H1 (cell line): ENCODE measurements around the gene IP6K1. TPM values are rescaled to one million over a fixed set of nuclear protein-coding genes. Genes with fewer than 3 reads are reported as not detected.

Experiments
- BRCA1 ChIP-seq: IDR thresholded peaks from 2 replicates; pipeline ENCODE4 v1.6.1; 2012; ENCODE audit warnings: low read depth, low read length, improper control_type of control experiment
- GTF2F1 ChIP-seq: IDR thresholded peaks from 2 replicates; pipeline ENCODE4 v1.6.1; 2012; ENCODE audit warnings: low read depth, low read length, improper control_type of control experiment, borderline replicate concordance
- JUND ChIP-seq: IDR thresholded peaks from 2 replicates; pipeline ENCODE4 v1.6.1; 2011; ENCODE audit warnings: mild to moderate bottlenecking, improper control_type of control experiment, low read length
- KDM4A ChIP-seq: IDR thresholded peaks from one replicate; pipeline ENCODE4 v1.7.1; 2012; ENCODE audit warnings: low read depth, mild to moderate bottlenecking, moderate library complexity, low read length, inconsistent platforms; ENCODE audit not compliant: severe bottlenecking
- RAD21 ChIP-seq, 2 experiments: IDR thresholded peaks in 1 of 2; conservative IDR thresholded peaks in 1 of 2; 2 replicates each; pipeline ENCODE4 v1.6.1; 2011; ENCODE audit warnings: low read depth in 2 of 2, low read length in 2 of 2, improper control_type of control experiment in 1 of 2, inconsistent platforms in 1 of 2, mild to moderate bottlenecking in 1 of 2, moderate library complexity in 1 of 2
- SIX5 ChIP-seq: IDR thresholded peaks from 2 replicates; pipeline ENCODE4 v1.6.1; 2011; ENCODE audit warnings: mild to moderate bottlenecking, low read depth, low read length
- TBP ChIP-seq: IDR thresholded peaks from 2 replicates; pipeline ENCODE4 v1.6.1; 2011; ENCODE audit warnings: low read depth, low read length, improper control_type of control experiment
- YY1 ChIP-seq: IDR thresholded peaks from 2 replicates; pipeline ENCODE4 v1.6.1; 2011; ENCODE audit warnings: low read depth, mild to moderate bottlenecking, low read length
- polyA plus RNA-seq, 7 experiments: library from polyadenylated mRNA; depleted of rRNA in 3 of 7; stranded (reverse) in 5 of 7; unstranded in 2 of 7; fragments of >200 nt in 5 of 7; fragments of 200-250 nt in 2 of 7; gene quantifications; 1 replicate in 5 of 7; 2 replicates in 1 of 7; 4 replicates in 1 of 7; pipeline versions ENCODE4 v1.2.1 to v1.2.3, GENCODE V29; 2011 to 2013; ENCODE audit warnings: missing spikeins in 2 of 7, mixed read lengths in 2 of 7
- total RNA-seq: library from RNA; stranded (reverse); fragmentation: NEBNext Ultra II Directional; extraction: Animal tissue kit (Norgen Biotek cat#: 25700); gene quantifications from 2 replicates; pipeline ENCODE4 v1.2.1, GENCODE V29; 2021
- TF ChIP-seq, protein P1 (sequence below): fragments of 300-600 bp; sonication (generic); IDR thresholded peaks from 2 replicates; pipeline ENCODE4 v1.7.1; 2012; ENCODE audit warnings: low read length, moderate library complexity, mild to moderate bottlenecking, inconsistent platforms; ENCODE audit not compliant: insufficient replicate concordance
- TF ChIP-seq, protein P2 (sequence below): IDR thresholded peaks from 2 replicates; pipeline ENCODE4 v1.6.1; 2011; ENCODE audit warnings: low read depth, mild to moderate bottlenecking, low read length; ENCODE audit not compliant: insufficient read depth

Gene IP6K1
- total and polyA plus RNA-seq, 2 of the 8 experiments (the other 6 are each of a cell fraction or from before 2014, with no cell fraction given) = 31.5 to 35.2 TPM

DNA sequence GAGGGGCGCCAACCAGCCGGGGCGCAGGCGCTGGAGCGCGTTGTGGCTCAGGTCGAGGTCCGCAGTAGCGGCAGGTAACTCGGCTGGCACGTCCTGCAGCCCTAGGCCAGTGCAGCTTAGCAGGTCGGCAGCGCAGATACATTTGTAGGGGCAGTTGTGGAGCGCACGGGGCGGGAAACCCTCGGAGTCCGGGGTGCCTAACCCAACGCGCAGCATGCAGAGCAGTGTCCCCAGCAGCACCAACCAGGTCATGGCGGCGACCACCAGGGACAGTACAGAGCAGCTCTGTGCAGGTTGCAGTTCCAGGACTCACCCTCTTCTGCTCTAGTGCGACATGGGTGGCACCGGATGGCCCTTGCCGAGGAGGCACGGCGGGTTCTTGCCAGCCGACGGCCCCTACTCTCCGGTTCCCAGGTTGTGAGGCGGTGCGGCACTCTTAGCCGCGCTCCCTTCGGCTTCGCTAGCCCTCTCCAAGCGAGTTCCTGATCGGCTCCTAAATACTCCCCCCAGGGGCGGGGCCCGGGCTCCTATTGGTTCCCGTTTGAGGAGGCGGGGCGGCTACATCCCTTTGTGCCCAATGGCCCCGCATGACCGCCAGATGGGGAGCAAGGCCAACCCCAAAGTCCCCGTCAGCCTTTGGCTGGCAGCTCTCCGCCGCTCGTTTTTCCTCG lies 67.0 kb downstream of the IP6K1 start, which contains the start of gene AMIGO3 (continued):
- TF ChIP-seq SIX5 (no peak), BRCA1 (no peak), GTF2F1 (no peak), RAD21 (IDR thresholded peaks at IDR 0.05 in 1 of 2, conservative IDR thresholded peaks at IDR 0.05 in 1 of 2; ENCODE audit: low read depth in 2 of 2, low read length in 2 of 2) (peak; percentile 25 to 43; a peak in 3 of 4 replicates), YY1 (0 out of 2 replicates have a peak, but pooled peaks have one; percentile 52), KDM4A (peak; percentile 31), TBP (peak; percentile 87), JUND (no peak)
- TF ChIP-seq, protein P1, sequence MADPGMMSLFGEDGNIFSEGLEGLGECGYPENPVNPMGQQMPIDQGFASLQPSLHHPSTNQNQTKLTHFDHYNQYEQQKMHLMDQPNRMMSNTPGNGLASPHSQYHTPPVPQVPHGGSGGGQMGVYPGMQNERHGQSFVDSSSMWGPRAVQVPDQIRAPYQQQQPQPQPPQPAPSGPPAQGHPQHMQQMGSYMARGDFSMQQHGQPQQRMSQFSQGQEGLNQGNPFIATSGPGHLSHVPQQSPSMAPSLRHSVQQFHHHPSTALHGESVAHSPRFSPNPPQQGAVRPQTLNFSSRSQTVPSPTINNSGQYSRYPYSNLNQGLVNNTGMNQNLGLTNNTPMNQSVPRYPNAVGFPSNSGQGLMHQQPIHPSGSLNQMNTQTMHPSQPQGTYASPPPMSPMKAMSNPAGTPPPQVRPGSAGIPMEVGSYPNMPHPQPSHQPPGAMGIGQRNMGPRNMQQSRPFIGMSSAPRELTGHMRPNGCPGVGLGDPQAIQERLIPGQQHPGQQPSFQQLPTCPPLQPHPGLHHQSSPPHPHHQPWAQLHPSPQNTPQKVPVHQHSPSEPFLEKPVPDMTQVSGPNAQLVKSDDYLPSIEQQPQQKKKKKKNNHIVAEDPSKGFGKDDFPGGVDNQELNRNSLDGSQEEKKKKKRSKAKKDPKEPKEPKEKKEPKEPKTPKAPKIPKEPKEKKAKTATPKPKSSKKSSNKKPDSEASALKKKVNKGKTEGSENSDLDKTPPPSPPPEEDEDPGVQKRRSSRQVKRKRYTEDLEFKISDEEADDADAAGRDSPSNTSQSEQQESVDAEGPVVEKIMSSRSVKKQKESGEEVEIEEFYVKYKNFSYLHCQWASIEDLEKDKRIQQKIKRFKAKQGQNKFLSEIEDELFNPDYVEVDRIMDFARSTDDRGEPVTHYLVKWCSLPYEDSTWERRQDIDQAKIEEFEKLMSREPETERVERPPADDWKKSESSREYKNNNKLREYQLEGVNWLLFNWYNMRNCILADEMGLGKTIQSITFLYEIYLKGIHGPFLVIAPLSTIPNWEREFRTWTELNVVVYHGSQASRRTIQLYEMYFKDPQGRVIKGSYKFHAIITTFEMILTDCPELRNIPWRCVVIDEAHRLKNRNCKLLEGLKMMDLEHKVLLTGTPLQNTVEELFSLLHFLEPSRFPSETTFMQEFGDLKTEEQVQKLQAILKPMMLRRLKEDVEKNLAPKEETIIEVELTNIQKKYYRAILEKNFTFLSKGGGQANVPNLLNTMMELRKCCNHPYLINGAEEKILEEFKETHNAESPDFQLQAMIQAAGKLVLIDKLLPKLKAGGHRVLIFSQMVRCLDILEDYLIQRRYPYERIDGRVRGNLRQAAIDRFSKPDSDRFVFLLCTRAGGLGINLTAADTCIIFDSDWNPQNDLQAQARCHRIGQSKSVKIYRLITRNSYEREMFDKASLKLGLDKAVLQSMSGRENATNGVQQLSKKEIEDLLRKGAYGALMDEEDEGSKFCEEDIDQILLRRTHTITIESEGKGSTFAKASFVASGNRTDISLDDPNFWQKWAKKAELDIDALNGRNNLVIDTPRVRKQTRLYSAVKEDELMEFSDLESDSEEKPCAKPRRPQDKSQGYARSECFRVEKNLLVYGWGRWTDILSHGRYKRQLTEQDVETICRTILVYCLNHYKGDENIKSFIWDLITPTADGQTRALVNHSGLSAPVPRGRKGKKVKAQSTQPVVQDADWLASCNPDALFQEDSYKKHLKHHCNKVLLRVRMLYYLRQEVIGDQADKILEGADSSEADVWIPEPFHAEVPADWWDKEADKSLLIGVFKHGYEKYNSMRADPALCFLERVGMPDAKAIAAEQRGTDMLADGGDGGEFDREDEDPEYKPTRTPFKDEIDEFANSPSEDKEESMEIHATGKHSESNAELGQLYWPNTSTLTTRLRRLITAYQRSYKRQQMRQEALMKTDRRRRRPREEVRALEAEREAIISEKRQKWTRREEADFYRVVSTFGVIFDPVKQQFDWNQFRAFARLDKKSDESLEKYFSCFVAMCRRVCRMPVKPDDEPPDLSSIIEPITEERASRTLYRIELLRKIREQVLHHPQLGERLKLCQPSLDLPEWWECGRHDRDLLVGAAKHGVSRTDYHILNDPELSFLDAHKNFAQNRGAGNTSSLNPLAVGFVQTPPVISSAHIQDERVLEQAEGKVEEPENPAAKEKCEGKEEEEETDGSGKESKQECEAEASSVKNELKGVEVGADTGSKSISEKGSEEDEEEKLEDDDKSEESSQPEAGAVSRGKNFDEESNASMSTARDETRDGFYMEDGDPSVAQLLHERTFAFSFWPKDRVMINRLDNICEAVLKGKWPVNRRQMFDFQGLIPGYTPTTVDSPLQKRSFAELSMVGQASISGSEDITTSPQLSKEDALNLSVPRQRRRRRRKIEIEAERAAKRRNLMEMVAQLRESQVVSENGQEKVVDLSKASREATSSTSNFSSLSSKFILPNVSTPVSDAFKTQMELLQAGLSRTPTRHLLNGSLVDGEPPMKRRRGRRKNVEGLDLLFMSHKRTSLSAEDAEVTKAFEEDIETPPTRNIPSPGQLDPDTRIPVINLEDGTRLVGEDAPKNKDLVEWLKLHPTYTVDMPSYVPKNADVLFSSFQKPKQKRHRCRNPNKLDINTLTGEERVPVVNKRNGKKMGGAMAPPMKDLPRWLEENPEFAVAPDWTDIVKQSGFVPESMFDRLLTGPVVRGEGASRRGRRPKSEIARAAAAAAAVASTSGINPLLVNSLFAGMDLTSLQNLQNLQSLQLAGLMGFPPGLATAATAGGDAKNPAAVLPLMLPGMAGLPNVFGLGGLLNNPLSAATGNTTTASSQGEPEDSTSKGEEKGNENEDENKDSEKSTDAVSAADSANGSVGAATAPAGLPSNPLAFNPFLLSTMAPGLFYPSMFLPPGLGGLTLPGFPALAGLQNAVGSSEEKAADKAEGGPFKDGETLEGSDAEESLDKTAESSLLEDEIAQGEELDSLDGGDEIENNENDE = no peak
- TF ChIP-seq, protein P2, sequence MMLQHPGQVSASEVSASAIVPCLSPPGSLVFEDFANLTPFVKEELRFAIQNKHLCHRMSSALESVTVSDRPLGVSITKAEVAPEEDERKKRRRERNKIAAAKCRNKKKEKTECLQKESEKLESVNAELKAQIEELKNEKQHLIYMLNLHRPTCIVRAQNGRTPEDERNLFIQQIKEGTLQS = no peak
